ENCODE results near the gene TVP23C.

TVP23C gene

GRCh38 chr17:15498107-15498506 is 65.2 kb downstream of the TVP23C start:
- Mint-ChIP-seq H3K9me3 (no peaks in the 10 kb centered on the region), H3K36me3 (ENCODE audit: insufficient read depth) (peaks cover 8% of the 10 kb centered on the region), H3K27ac (no peak overlapping the region), H3K4me3 (no peak overlapping the region), H3K4me1 (ENCODE audit: low read depth in 2 of 2) (peaks cover 3 to 7% of the 10 kb centered on the region in 2 donors), H3K27me3 (no peaks in the 10 kb centered on the region)
- DNase-seq (no peak), ATAC-seq (replicated peaks) (no peak)

- no peak overlapping the region for H3K27ac Mint-ChIP-seq
- DNase-seq, result no peak
- ATAC-seq (replicated peaks), result no peak
- peaks cover 8% of the 10 kb centered on the region for H3K36me3 Mint-ChIP-seq (ENCODE audit: insufficient read depth)
- no peaks in the 10 kb centered on the region for H3K27me3 Mint-ChIP-seq
- H3K9me3 Mint-ChIP-seq, result no peaks in the 10 kb centered on the region
- no peak overlapping the region for H3K4me3 Mint-ChIP-seq
- no peaks in the 10 kb centered on the region for H3K4me1 Mint-ChIP-seq (ENCODE audit: low read depth in 2 of 2)
Measured at GRCh38 chr17:15496735-15497670, 66.3 kb downstream of the TVP23C start.

GRCh38 chr17:15494821-15495220 is 68.5 kb downstream of the TVP23C start:
- no peaks in the 10 kb centered on the region for H3K27me3 Mint-ChIP-seq
- H3K4me1 Mint-ChIP-seq (ENCODE audit: low read depth in 2 of 2), result no peaks in the 10 kb centered on the region
- peak overlapping the region in 1 of 2 donors; percentile 38 for H3K27ac Mint-ChIP-seq
- H3K9me3 Mint-ChIP-seq, result no peaks in the 10 kb centered on the region
- DNase-seq (no peak), ATAC-seq (replicated peaks) (no peak)
- H3K4me3 Mint-ChIP-seq, result no peak overlapping the region
- H3K36me3 Mint-ChIP-seq (ENCODE audit: insufficient read depth), result peaks cover 8% of the 10 kb centered on the region

GRCh38 chr17:15493693-15494035 is 69.6 kb downstream of the TVP23C start:
- H3K27me3 Mint-ChIP-seq, result no peaks in the 10 kb centered on the region
- no peaks in the 10 kb centered on the region for H3K9me3 Mint-ChIP-seq
- H3K27ac Mint-ChIP-seq, result peak overlapping the region; percentile 35 to 83
- peaks cover 7% of the 10 kb centered on the region for H3K36me3 Mint-ChIP-seq (ENCODE audit: insufficient read depth)
- H3K4me3 Mint-ChIP-seq, result no peak overlapping the region
- DNase-seq, result no peak
- H3K4me1 Mint-ChIP-seq (ENCODE audit: low read depth in 2 of 2), result no peaks in the 10 kb centered on the region
- ATAC-seq (replicated peaks), result no peak

- peak overlapping the region; percentile 35 to 83 for H3K27ac Mint-ChIP-seq
- H3K27me3 Mint-ChIP-seq, result no peaks in the 10 kb centered on the region
- no peaks in the 10 kb centered on the region for H3K4me1 Mint-ChIP-seq (ENCODE audit: low read depth in 2 of 2)
- no peak overlapping the region for H3K4me3 Mint-ChIP-seq
- no peak for ATAC-seq (replicated peaks)
- peaks cover 8% of the 10 kb centered on the region for H3K36me3 Mint-ChIP-seq (ENCODE audit: insufficient read depth)
- no peaks in the 10 kb centered on the region for H3K9me3 Mint-ChIP-seq
- DNase-seq, result no peak
Measured at GRCh38 chr17:15492791-15493692, 70.2 kb downstream of the TVP23C start.

- H3K36me3 Mint-ChIP-seq (ENCODE audit: insufficient read depth), result peaks cover 8% of the 10 kb centered on the region
- no peaks in the 10 kb centered on the region for H3K4me1 Mint-ChIP-seq (ENCODE audit: low read depth in 2 of 2)
- H3K27ac Mint-ChIP-seq, result no peak overlapping the region
- no peaks in the 10 kb centered on the region for H3K27me3 Mint-ChIP-seq
- H3K4me3 Mint-ChIP-seq, result no peak overlapping the region
- DNase-seq (no peak), ATAC-seq (replicated peaks) (no peak)
- H3K9me3 Mint-ChIP-seq, result no peaks in the 10 kb centered on the region
Measured at GRCh38 chr17:15492186-15492585, 71.1 kb downstream of the TVP23C start.

- H3K4me3 Mint-ChIP-seq, result no peak overlapping the region
- H3K4me1 Mint-ChIP-seq (ENCODE audit: low read depth in 2 of 2), result peaks cover 2 to 4% of the 10 kb centered on the region in 2 donors
- H3K27ac Mint-ChIP-seq, result no peak overlapping the region
- H3K9me3 Mint-ChIP-seq, result no peaks in the 10 kb centered on the region
- no peaks in the 10 kb centered on the region for H3K27me3 Mint-ChIP-seq
- ATAC-seq (replicated peaks) (no peak), DNase-seq (no peak)
- H3K36me3 Mint-ChIP-seq (ENCODE audit: insufficient read depth), result peaks cover 8% of the 10 kb centered on the region
Measured at GRCh38 chr17:15490634-15491261, 72.5 kb downstream of the TVP23C start.

- peaks cover 5% of the 10 kb centered on the region for H3K36me3 Mint-ChIP-seq (ENCODE audit: insufficient read depth)
- H3K4me1 Mint-ChIP-seq (ENCODE audit: low read depth in 2 of 2), result peaks cover 2 to 4% of the 10 kb centered on the region in 2 donors
- no peak for ATAC-seq (replicated peaks)
- no peaks in the 10 kb centered on the region for H3K9me3 Mint-ChIP-seq
- H3K4me3 Mint-ChIP-seq, result no peak overlapping the region
- no peak for DNase-seq
- H3K27ac Mint-ChIP-seq, result no peak overlapping the region
- H3K27me3 Mint-ChIP-seq, result no peaks in the 10 kb centered on the region
Measured at GRCh38 chr17:15488557-15488956, 74.7 kb downstream of the TVP23C start.

GRCh38 chr17:15485045-15485444 is 78.2 kb downstream of the TVP23C start:
- no peak overlapping the region for H3K4me3 Mint-ChIP-seq
- H3K36me3 Mint-ChIP-seq (ENCODE audit: insufficient read depth), result peaks cover 5% of the 10 kb centered on the region
- peaks cover 2 to 4% of the 10 kb centered on the region in 2 donors for H3K4me1 Mint-ChIP-seq (ENCODE audit: low read depth in 2 of 2)
- ATAC-seq (replicated peaks), result no peak
- H3K27me3 Mint-ChIP-seq, result no peaks in the 10 kb centered on the region
- no peaks in the 10 kb centered on the region for H3K9me3 Mint-ChIP-seq
- no peak for DNase-seq
- H3K27ac Mint-ChIP-seq, result no peak overlapping the region

- H3K27ac Mint-ChIP-seq, result no peak overlapping the region
- H3K4me3 Mint-ChIP-seq, result no peak overlapping the region
- ATAC-seq (replicated peaks) (no peak), DNase-seq (no peak)
- H3K36me3 Mint-ChIP-seq (ENCODE audit: insufficient read depth), result peaks cover 4% of the 10 kb centered on the region
- no peaks in the 10 kb centered on the region for H3K27me3 Mint-ChIP-seq
- H3K9me3 Mint-ChIP-seq, result no peaks in the 10 kb centered on the region
- peaks cover 2 to 4% of the 10 kb centered on the region in 2 donors for H3K4me1 Mint-ChIP-seq (ENCODE audit: low read depth in 2 of 2)
Measured at GRCh38 chr17:15483431-15483830, 79.9 kb downstream of the TVP23C start.

- DNase-seq (no peak), ATAC-seq (replicated peaks) (no peak)
- H3K27me3 Mint-ChIP-seq, result no peaks in the 10 kb centered on the region
- no peak overlapping the region for H3K4me3 Mint-ChIP-seq
- no peaks in the 10 kb centered on the region for H3K9me3 Mint-ChIP-seq
- H3K36me3 Mint-ChIP-seq (ENCODE audit: insufficient read depth), result peaks cover 3% of the 10 kb centered on the region
- H3K27ac Mint-ChIP-seq, result no peak overlapping the region
- H3K4me1 Mint-ChIP-seq (ENCODE audit: low read depth in 2 of 2), result peaks cover 2 to 4% of the 10 kb centered on the region in 2 donors
Measured at GRCh38 chr17:15482476-15482875, 80.8 kb downstream of the TVP23C start.

GRCh38 chr17:15481481-15481880 is 81.8 kb downstream of the TVP23C start:
- H3K27ac Mint-ChIP-seq, result no peak overlapping the region
- DNase-seq (no peak), ATAC-seq (replicated peaks) (no peak)
- no peaks in the 10 kb centered on the region for H3K9me3 Mint-ChIP-seq
- peaks cover 3% of the 10 kb centered on the region for H3K36me3 Mint-ChIP-seq (ENCODE audit: insufficient read depth)
- no peak overlapping the region for H3K4me3 Mint-ChIP-seq
- peaks cover 4 to 5% of the 10 kb centered on the region in 2 donors for H3K4me1 Mint-ChIP-seq (ENCODE audit: low read depth in 2 of 2)
- no peaks in the 10 kb centered on the region for H3K27me3 Mint-ChIP-seq

GRCh38 chr17:15480204-15480603 is 83.1 kb downstream of the TVP23C start:
- H3K4me3 Mint-ChIP-seq, result no peak overlapping the region
- peaks cover 3% of the 10 kb centered on the region for H3K36me3 Mint-ChIP-seq (ENCODE audit: insufficient read depth)
- no peak for ATAC-seq (replicated peaks)
- H3K27me3 Mint-ChIP-seq, result no peaks in the 10 kb centered on the region
- no peak overlapping the region for H3K27ac Mint-ChIP-seq
- H3K4me1 Mint-ChIP-seq (ENCODE audit: low read depth in 2 of 2), result peaks cover under 1 to 3% of the 10 kb centered on the region in 2 donors
- no peak for DNase-seq
- H3K9me3 Mint-ChIP-seq, result no peaks in the 10 kb centered on the region

Measured in effector memory CD8-positive, alpha-beta T cell (primary cell).